HG03196 (cell line): Measurements from ENCODE around the gene PBRM1.
"Not testable (repeated sequence)": the region's sequence is repeated elsewhere in the genome, so short reads cannot be mapped to it uniquely, and the experiment has no call there.

Experiments
- ATAC-seq: cut with Tn5 transposase; IDR thresholded peaks from one replicate; pipeline ENCODE4 v1.9.1; 2021; ENCODE audit not compliant: unreplicated experiment

Gene PBRM1

GRCh38 chr3:52685709-52686691, at the start of gene PBRM1, which contains the start of gene GNL3:
PBRM1 (minus strand) TSS chr3:52685913.
GNL3 (plus strand) TSS chr3:52686032; CDS start chr3:52686093, 61 bp downstream.
- peak; percentile 77 for ATAC-seq

- no peak for ATAC-seq
Measured at GRCh38 chr3:52733256-52733891, 47.7 kb upstream of the PBRM1 start.

DNA sequence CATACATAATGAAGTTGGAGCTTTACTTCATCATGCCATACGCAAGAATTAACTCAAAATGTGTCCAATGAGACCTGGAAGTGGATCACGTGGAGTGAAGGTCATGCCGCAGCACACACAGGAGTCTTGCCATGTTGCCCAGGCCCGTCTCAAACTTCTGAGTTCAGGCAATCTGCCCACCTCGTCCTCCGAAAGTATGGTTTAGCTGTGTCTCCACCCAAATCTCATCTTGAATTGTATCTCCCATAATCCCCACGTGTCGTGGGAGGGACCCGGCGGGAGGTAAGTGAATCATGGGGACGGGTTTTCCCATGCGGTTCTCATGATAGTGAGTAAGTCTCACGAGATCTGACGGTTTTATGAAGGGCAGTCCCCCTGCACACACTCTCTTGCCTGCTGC, 45.9 kb upstream of the PBRM1 start:
- no peak for ATAC-seq

DNA sequence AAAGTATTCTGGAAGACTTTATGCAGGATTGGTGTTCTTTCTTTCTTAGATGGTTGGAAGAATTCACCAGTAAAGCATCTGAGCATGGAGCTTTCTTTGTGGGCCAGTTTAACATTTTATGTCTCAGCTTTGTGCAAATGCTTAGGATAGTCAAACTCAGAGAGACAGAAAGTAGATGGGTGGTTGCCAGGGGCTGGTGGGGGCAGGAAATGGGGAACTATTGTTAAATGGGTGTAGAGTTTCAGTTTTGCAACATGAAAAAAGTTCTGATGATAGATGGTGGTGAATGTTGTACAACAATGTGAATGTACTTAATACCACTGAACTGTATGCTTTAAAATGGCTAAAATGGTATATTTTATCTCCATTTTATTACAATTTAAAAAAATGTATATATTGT, 45.0 kb upstream of the PBRM1 start:
- ATAC-seq: no peak

DNA sequence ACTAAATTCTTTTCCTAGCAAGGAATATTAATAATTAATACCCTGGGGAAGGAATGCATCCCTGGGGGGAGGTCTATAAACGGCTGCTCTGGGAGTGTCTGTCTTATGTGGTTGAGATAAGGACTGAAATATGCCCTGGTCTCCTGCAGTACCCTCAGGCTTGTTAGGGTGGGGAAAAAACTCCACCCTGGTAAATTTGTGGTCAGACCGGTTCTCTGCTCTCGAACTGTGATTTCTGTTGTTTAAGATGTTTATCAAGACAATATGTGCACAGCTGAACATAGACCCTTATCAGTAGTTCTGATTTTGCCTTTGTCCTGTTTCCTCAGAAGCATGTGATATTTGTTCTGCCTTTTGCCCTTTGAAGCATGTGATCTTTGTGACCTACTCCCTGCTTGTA, 43.0 kb upstream of the PBRM1 start:
- ATAC-seq: not testable (repeated sequence)

- no peak for ATAC-seq
Measured at GRCh38 chr3:52724511-52724910, 38.8 kb upstream of the PBRM1 start.

DNA sequence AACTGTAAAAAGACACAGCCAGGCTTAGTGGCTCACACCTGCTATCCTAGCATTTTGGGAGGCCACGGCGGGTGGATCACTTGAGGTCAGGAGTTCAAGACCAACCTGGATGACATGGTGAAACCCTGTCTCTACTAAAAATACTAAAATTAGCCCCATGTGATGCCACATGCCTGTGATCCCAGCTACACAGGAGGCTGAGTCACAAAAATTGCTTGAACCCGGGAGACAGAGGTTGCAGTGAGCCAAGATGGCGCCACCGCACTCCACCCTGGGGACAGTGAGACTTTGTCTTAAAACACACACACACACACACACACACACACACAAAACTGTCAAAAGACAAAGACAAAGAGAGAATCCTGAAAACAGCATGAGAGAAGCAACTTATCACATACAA, 38.2 kb upstream of the PBRM1 start:
- ATAC-seq: no peak

GRCh38 chr3:52722491-52722890, 36.8 kb upstream of the PBRM1 start:
- ATAC-seq: no peak

DNA sequence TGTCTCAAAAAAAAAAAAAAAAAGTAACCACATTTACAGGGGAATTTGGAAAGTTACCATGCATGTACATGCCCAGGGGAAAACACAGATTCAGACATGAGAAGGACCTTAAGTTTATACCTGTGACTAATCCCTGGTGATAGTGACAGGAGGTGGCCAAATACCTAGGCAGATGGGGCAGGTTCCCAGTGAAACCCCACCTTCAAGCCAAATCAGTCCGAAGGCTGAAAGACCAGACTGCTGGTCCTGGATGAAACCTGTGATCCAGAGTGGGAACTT, 36.0 kb upstream of the PBRM1 start:
- ATAC-seq: no peak

GRCh38 chr3:52721002-52721729, 35.5 kb upstream of the PBRM1 start:
- no peak for ATAC-seq

DNA sequence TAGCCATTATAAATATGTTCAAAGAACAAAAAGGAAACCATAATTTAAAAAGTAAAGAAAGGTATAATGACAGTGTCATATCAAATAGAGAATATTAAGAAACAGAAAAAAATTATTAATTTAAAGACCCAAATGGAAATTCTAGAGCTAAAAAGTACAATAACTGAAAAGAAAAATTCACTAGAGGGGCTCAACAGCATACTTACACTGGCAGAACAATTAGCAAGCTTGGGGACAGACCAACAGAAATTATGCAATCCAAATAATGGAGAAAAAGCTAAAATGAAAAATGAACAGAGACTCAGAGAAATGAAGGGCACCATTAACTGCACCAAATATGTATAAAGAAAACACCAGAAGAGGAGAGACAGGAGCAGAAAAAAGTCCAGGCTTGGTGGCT, 33.9 kb upstream of the PBRM1 start:
- ATAC-seq: no peak

DNA sequence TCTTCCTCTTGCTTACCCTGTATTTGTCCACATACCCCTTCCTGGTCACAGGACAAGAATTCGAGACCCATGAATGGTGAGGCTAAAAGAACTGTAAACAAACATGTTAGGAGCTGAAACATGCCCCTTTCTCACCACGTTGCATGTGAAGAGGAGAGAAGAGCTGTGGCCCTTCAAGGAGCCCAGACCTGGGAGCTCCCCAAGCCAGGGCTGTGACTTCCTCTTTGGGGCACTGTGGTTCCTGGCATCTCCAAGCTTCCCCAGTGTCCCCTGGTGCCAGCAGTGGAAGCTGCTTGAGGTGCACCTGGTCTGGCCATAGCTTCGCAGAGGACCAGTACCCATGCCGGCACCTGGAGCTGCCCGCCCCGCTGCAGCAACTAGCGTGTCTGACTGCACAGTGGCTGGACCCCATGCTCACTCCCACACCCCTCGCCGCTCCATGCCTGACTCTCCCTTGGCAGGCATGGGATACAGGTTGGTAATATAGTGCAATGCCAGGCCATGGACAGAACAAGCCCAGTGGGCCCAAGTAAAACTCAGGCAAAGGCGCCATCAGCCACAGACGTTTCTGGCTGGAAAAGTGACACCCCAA, 30.1 kb upstream of the PBRM1 start:
- ATAC-seq: no peak

- ATAC-seq: no peak
Measured at GRCh38 chr3:52714335-52715302, 28.9 kb upstream of the PBRM1 start.

DNA sequence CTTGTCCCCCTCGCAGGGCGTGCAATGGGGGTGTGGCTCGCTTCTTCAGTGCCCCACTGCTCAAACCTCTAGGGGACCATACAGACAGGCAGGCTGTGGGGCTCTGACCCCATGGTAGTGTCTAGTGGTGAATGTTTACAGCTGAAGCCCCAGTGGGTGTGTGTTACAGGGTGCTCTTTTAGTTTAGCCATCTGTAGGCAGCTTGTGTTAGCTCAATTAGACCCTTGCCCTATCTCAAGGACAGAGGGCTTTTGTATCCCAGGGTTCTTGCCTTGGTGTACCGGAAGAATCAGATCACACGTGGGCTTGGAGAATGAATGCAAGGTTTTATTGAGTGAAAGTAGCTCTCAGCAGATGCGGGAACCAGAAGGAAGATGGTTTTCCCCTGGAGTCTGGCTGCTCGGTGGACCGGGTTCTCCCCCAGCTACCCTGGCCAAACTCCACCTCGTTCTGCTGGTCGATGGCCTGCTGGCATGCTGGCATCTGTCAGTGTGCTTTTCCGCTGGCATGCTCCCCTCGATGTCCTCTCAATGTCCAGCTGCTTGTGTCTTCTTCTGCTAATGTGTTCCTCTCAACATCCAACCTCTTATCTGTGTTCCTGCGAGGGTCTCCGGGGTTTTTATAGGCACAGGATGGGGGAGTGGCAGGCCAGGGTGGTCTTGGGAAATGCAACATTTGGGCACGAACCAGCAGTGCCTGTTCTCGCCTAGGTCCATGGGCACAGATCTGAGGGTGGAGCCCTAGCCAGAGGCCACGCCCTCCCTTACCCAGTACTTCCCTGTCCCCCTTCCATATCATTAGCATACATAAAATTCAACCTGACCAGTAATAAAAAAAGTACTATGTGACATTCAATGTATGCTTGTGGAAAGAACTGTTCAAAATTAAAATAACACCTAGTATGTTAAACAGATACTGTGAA, 26.8 kb upstream of the PBRM1 start:
- ATAC-seq: no peak

GRCh38 chr3:52710512-52710911, 24.8 kb upstream of the PBRM1 start:
- no peak for ATAC-seq

DNA sequence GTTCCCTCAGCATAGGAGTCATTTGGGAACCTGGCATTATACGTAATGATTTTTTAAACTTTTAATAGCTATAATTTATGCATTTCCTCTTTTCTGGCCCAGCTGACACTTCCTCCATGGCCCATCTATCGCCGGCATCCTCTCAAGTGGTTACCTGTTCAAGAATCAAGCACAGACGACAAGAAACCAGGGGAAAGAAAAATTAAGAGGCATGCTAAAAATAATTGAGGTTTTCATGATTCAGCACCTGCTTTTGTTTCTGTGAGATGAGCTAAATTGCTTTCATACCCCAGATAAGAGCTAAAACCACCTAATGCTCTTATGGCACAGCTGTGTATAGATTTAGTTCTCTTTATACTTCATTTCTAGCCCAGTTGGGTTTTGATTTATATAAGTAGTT, 21.9 kb upstream of the PBRM1 start:
- ATAC-seq: no peak

GRCh38 chr3:52705688-52706686, 20.3 kb upstream of the PBRM1 start, which contains the start of the genes GLT8D1 and SPCS1:
GLT8D1 (minus strand) TSS chr3:52705791; CDS start chr3:52700460, 5,331 bp downstream.
SPCS1 (plus strand) TSS chr3:52706106; CDS start chr3:52706247, 141 bp downstream.
- ATAC-seq: peak; percentile 76

DNA sequence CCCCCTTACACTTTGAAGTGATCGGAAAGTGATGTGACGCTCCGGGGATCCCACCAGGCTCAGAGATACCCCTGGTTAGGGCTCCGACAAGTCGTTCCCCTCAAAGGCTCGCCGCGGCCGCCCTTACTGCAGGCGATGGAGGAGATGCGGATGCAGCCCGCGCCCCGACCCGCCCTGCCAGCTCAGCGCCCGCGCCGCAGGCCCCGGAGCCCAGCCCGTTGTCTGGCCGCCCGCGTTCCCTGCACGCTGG, 19.6 kb upstream of the PBRM1 start:
- no peak for ATAC-seq
